ENCODE results near the gene LDLRAD3.

LDLRAD3 gene

DNA sequence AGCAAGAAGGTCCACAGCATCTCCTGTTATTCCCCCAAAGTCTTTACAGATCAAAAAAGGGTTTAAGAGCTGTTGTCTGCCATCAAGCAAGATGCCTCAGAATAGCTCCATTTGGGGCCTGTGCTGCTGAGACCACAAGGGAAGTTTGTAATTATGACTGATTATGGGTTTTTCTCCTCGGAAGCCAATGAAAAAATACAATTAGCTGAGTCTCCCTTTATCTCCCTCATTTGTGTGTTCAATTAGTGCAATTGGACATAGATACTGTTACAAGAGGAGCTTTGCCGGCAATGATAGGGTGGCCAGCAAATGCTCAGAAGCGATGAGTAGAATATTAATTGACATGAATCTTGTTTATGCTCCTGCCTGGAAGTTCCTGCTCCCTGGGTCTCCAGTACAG, 261.7 kb downstream of the LDLRAD3 start:
- H3K9ac ChIP-seq (ENCODE audit: low read depth, low read length), result no peak overlapping the region
- no peaks in the 10 kb centered on the region for H3K4me1 ChIP-seq (ENCODE audit: insufficient read depth, low read length)
- H3K9me3 ChIP-seq (ENCODE audit: insufficient read depth, low read length, severe bottlenecking), result no peaks in the 10 kb centered on the region
- TF ChIP-seq EZH2 (IDR thresholded peaks at IDR 0.05; ENCODE audit: borderline replicate concordance, low read depth, low read length, severe bottlenecking) (no peak), CTCF (IDR thresholded peaks at IDR 0.05; ENCODE audit: borderline replicate concordance, extremely low read depth, low read length, poor library complexity, severe bottlenecking) (no peak)
- ATAC-seq (ENCODE audit: insufficient read depth, low read depth) (no peak), DNase-seq (no peak)
- no peak overlapping the region for H2AFZ ChIP-seq (ENCODE audit: low read depth, low read length)
- H3K79me2 ChIP-seq (ENCODE audit: insufficient read depth, low read length), result no peaks in the 10 kb centered on the region
- H3K36me3 ChIP-seq (ENCODE audit: insufficient read depth, low read length), result no peaks in the 10 kb centered on the region
- H3K27me3 ChIP-seq (ENCODE audit: insufficient read depth, low read length, poor library complexity), result peaks cover 3% of the 10 kb centered on the region
- H3K4me2 ChIP-seq (ENCODE audit: insufficient read depth, low read length), result no peak overlapping the region
- H3K27ac ChIP-seq (ENCODE audit: low read length), result no peak overlapping the region
- no peaks in the 10 kb centered on the region for H4K20me1 ChIP-seq (ENCODE audit: insufficient read depth, low read length)
- no peak overlapping the region for H3K4me3 ChIP-seq (ENCODE audit: low read depth in 1 of 2, low read length in 2 of 2)

- no peaks in the 10 kb centered on the region for H3K9me3 ChIP-seq (ENCODE audit: insufficient read depth, low read length, severe bottlenecking)
- H3K4me3 ChIP-seq (ENCODE audit: low read depth in 1 of 2, low read length in 2 of 2), result no peak overlapping the region
- peaks cover 14% of the 10 kb centered on the region for H3K27me3 ChIP-seq (ENCODE audit: insufficient read depth, low read length, poor library complexity)
- H3K4me2 ChIP-seq (ENCODE audit: insufficient read depth, low read length), result no peak overlapping the region
- H2AFZ ChIP-seq (ENCODE audit: low read depth, low read length), result no peak overlapping the region
- no peak overlapping the region for H3K27ac ChIP-seq (ENCODE audit: low read length)
- DNase-seq (no peak), ATAC-seq (ENCODE audit: insufficient read depth, low read depth) (no peak)
- no peaks in the 10 kb centered on the region for H3K79me2 ChIP-seq (ENCODE audit: insufficient read depth, low read length)
- H3K36me3 ChIP-seq (ENCODE audit: insufficient read depth, low read length), result no peaks in the 10 kb centered on the region
- TF ChIP-seq CTCF (IDR thresholded peaks at IDR 0.05; ENCODE audit: borderline replicate concordance, extremely low read depth, low read length, poor library complexity, severe bottlenecking) (no peak), EZH2 (IDR thresholded peaks at IDR 0.05; ENCODE audit: borderline replicate concordance, low read depth, low read length, severe bottlenecking) (no peak)
- no peaks in the 10 kb centered on the region for H4K20me1 ChIP-seq (ENCODE audit: insufficient read depth, low read length)
- no peaks in the 10 kb centered on the region for H3K4me1 ChIP-seq (ENCODE audit: insufficient read depth, low read length)
- H3K9ac ChIP-seq (ENCODE audit: low read depth, low read length), result no peak overlapping the region
These were observed 266.7 kb downstream of the LDLRAD3 start for GRCh38 chr11:36210529-36210928.

- H3K4me3 ChIP-seq (ENCODE audit: low read depth in 1 of 2, low read length in 2 of 2), result no peak overlapping the region
- no peak overlapping the region for H3K4me2 ChIP-seq (ENCODE audit: insufficient read depth, low read length)
- no peak overlapping the region for H3K9ac ChIP-seq (ENCODE audit: low read depth, low read length)
- H2AFZ ChIP-seq (ENCODE audit: low read depth, low read length), result no peak overlapping the region
- no peaks in the 10 kb centered on the region for H3K36me3 ChIP-seq (ENCODE audit: insufficient read depth, low read length)
- H3K4me1 ChIP-seq (ENCODE audit: insufficient read depth, low read length), result no peaks in the 10 kb centered on the region
- TF ChIP-seq EZH2 (IDR thresholded peaks at IDR 0.05; ENCODE audit: borderline replicate concordance, low read depth, low read length, severe bottlenecking), result no peak
- no peak for TF ChIP-seq CTCF (IDR thresholded peaks at IDR 0.05; ENCODE audit: borderline replicate concordance, extremely low read depth, low read length, poor library complexity, severe bottlenecking)
- no peak overlapping the region for H3K27ac ChIP-seq (ENCODE audit: low read length)
- no peaks in the 10 kb centered on the region for H3K9me3 ChIP-seq (ENCODE audit: insufficient read depth, low read length, severe bottlenecking)
- no peak for DNase-seq
- H3K27me3 ChIP-seq (ENCODE audit: insufficient read depth, low read length, poor library complexity), result peaks cover 15% of the 10 kb centered on the region
- H4K20me1 ChIP-seq (ENCODE audit: insufficient read depth, low read length), result no peaks in the 10 kb centered on the region
- no peak for ATAC-seq (ENCODE audit: insufficient read depth, low read depth)
- no peaks in the 10 kb centered on the region for H3K79me2 ChIP-seq (ENCODE audit: insufficient read depth, low read length)
These were observed 268.0 kb downstream of the LDLRAD3 start for GRCh38 chr11:36211761-36212430.

Measured in DND-41 (cell line).